ENCODE measurements around the gene SLAMF9.
"Not testable (repeated sequence)": the region's sequence is repeated elsewhere in the genome, so short reads cannot be mapped to it uniquely, and the experiment has no call there.

Gene SLAMF9

DNA sequence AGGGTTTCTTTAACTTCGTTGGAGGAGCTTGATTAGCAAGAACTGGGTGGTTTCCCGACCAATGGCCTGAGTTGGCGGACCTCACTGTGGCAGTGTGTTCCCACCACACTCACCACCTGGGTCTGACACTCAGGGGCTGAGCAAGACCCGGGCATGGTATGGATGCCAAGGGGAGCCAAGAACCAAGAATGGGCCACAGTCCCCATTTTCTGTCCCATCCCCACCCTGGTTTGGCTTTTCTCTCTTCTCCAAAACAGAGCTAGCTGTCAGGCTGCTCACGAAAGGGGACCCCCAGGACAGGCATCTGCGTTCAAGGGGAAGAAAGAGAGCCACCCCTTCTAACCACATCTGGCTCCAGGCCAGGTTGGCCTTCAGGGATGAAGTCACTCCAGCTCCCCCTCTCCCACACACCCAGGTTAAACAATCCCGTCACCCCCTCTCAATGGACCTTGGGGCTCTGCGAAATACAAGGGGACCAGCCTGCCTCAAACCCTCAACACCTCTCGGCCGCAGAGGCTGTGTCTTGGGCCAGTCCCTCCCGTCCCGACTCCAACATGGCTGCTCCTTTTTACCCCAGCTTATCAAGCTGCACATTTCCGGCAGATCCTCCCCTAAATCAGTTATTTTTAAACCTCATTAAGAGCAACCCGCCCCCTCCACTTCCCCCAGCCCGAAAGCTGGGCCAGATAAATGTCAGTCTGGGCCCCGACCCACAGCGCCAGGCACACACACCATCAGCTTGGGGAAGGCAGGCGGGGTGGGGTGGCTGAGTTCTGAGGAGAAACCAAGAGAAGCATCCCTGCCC lies 32.1 kb downstream of the SLAMF9 start:
- DNase-seq (ENCODE audit: low read depth in 2 of 2, low spot score in 1 of 2), result no peak

DNA sequence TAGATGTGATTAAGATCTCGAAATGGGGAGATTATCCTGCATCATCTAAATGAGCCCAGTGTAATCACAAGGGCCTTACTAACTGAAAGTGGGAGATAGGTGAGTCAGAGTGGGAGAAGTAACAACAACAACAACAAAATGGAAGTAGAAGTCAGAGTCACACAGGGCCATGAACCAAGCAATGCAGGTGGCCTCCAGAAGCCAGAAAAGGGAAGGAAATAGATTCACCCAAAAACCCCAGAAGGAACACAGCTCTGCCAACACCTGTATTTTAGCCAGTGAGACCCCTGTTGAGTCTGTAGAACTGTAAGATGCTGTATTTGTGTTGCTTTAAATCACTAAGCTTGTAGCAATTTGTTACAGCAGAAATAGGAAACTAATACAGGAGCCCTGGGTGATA lies 32.8 kb downstream of the SLAMF9 start:
- no peak for DNase-seq (ENCODE audit: low read depth in 2 of 2, low spot score in 1 of 2)

DNA sequence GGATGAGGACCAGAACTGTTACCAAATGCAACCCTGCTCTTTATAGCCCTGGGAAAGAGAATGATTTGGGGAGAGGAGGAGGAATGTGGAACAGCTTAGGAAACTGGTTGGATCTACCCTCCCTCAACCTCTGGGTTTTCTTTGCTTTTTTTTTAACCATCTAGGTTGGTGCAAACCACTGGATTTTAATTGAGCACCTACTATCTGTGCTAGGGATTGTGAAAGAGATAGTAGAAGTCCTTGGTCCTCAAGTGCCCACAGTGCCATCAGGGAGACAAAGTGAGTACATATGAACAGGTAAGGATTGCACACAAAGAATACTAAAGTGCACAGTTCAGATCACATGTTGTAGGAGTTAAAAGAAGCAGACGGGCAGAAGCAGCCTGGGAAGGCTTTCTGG lies 33.4 kb downstream of the SLAMF9 start:
- DNase-seq (ENCODE audit: low read depth in 2 of 2, low spot score in 1 of 2), result no peak

DNA sequence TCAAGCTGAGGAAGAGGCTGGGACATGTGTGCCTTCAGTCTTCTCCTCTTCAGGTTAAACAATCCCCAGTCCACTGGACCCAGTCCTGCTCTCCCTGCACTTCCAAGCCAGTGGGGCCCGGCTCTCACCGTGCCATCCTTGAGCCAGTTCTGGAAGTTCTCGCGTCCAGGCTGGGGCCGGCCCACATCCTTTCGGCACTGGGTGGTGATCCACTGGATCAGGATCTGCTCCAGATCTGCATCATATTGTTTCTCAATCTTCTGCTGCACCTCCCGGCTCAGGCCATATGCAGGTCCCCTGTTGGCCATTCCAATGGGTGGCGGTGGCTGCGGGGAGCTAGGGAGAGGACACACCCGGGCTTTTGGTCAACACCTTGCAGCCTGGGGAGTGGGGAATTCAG lies 33.8 kb downstream of the SLAMF9 start:
- no peak for DNase-seq (ENCODE audit: low read depth in 2 of 2, low spot score in 1 of 2)

DNA sequence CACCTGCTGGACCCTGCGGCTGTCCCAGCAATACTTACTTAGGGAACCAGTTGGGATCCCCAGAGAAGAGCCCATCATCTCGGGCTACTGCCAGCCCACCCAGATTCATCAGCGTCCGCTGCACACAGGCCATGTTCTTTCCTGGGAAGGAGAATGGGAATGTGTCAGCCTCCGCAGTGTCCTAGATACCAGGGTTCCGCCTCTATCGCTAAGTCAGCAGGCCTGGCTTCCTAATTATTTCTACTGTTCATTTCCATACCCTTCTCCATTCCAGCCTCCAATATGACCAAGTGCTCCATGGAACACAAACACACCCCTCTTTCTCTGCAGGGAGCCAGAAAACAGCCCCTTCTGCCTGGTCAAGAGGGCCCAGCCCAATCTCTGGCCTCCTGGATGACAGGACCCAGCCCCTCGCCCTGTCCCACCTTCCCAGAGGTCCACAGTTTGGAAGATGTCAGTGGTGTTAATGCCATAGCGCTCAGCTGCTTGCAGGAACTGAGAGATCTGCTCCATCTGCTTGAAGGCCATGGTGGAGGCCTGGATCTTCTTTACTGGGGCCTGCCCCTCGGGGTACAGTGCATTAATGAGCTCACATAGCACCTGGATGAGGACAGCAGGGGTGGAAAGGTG lies 34.7 kb downstream of the SLAMF9 start:
- no peak for DNase-seq (ENCODE audit: low read depth in 2 of 2, low spot score in 1 of 2)

DNA sequence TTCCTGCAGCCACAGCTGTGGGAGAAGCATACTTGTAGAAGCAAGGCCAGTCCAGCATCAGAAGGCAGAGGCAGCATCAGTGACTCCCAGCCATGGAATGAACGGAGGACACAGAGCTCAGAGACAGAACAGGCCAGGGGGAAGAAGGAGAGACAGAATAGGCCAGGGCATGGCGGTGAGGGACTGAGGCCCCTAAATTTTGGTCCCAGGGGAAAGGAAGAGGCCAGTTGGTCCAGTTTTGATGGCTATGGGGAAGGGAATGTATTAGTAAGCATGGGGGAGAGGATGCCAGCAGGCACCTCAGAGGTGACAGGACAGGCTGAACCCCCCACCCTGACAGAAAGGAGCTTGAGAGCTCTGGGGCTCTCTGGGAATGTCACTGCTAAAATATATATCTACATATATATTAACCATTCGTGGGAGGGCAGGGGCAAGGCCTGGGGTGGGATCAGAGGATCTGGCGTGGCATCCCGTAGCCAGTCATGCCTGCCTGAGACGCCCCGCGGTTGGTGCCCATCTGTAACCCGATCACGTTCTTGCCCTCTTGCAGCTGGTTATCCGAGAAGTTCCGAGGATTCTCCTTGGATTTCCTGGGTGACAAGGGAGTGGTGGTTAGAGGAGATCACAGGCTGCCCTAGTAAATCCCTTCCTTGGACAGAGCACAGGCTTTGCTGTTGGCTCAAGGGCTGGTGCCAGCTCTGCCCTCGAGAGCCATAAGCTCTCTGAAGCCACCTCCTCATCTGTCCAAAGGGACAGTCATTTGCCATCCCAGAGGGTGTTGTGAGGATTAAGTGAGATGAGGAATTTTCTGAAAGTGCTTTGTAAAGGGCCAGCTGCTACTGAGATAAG lies 35.5 kb downstream of the SLAMF9 start:
- DNase-seq (ENCODE audit: low read depth in 2 of 2, low spot score in 1 of 2), result no peak

DNA sequence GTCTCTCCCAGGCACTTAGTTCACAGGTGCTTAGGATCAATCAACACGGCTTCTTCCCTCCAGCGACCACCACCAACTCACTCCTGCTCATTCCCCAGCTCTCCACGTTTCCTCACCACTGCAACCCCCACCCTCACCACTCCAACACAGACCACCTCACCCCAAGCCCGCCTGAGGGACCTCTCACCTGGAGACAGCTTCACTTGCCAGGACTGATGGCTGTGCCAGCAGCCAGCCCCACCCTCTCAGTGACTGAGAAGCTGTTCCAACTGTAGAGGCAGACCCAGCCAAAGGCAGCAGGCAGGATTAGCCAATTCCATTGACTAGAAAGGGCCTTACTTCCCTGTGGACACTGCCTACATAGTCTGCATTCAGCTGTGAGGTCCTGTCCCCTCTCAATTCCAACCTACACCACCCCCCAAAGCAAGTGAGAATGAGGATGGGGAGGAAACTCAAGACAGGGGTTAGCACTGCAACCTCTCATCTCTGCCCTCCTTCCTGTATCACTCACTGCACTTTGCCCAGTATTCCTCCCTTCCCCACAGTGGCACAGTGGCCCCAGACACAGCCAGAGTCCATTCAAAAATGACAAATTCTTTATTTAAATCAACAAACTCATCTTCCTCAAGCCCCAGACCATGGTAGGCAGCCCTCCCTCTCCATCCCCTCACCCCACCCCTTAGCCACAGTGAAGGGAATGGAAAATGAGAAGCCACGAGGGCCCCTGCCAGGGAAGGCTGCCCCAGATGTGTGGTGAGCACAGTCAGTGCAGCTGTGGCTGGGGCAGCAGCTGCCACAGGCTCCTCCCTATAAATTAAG lies 36.3 kb downstream of the SLAMF9 start:
- DNase-seq (ENCODE audit: low read depth in 2 of 2, low spot score in 1 of 2), result no peak

DNA sequence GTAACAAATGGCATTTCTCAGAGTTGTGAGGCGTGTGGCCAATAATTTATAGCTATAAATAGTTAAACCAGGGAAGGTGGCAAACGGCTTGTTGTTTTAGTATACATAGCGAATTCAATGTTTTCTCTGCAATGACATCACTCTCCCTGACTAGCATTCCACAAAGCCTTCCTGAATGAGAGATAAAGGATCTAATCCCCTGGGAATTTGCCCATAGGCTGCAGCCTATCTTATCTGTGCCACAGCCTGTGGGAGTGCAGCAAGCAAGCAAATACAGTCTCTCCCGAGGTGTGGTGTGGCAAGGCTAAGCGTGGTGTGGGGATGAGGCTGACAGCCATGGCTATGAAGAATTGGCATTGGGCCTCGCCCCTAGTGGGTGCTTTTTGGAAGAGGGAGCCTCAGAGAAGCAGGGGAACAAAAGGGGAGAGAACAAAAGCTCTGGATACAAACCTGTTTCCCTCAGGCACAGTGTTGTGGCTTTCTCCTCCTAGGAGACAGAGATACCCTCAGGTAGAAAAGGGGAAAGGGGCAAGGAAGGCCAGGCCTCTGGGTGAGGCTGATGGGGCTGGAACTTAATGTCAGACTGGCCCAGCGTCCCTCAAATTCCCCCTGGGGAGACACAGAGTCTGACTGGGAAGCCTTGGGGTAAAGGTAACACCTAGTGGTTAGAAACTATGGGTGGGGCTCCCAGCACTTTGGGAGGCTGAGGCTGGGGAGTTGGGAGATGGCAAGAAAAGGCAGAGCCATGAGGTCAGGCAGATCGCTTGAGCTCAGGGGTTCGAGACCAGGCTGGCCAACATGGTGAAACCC lies 37.6 kb downstream of the SLAMF9 start:
- DNase-seq (ENCODE audit: low read depth in 2 of 2, low spot score in 1 of 2), result no peak

DNA sequence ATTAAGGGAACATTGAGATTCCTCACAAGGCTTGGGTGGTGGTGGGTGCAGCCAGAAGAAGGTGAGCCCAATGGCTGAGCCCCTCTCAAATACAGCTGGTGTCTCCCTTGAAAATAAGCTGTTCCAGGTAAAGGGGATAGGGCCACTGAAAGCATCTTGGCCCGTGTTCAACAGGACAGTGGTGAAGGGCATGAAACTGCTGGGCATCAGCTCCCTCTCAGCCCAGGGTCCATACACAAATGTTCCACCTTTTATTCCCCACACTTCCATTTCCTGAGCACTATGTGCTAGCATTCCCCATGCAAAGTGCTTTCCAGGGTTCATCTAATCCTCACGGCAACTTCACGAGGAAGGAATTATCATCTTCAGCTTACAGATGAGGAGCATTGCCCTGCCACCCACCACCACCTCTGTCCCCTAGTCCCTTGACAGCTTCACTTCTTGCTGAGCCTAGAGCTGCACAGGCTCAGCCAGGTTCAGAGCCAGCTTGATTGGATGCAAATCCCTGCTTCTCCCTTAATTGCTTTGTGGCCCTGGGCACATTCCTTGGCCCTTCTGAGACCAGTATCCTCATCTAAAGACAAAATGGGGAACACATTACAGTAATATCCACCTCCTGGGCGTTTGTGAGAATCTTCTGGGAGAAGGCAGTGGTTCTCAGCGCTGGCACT lies 38.3 kb downstream of the SLAMF9 start:
- no peak for DNase-seq (ENCODE audit: low read depth in 2 of 2, low spot score in 1 of 2)

DNA sequence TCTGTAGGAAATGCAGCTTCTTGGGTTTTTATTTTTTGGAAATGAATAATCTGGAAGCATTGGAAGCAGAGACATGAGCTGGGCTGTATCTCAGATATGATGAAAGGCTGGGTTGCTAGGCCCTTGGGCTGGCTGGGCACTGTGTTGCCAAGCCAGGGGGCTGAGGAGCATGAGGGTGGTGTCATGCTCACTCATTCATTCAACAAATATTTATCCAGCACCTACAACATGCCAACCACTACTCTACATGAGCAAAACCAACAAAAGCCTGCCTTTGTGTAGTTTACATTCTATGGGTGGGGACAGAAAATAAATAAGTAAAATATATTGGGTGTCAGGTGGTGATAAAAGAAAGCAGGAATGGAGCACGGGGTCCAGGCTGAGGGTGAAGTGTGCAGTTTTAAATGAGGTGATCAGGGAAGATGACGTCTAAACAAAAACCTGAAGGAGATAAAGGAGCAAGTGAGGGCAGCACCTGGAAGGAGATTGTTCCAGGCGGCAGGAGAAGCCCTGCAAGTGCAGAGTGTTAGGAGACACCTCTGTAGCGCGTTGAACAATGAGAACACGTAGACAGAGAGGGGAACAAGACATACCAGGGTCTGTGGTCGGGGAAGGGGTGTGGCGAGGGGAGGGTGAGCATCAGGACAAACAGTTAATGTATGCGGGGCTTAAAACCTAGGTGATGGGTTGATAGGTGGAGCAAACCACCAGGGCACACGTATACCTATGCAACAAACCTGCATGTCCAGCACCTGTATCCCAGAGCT lies 39.6 kb downstream of the SLAMF9 start:
- DNase-seq (ENCODE audit: low read depth in 2 of 2, low spot score in 1 of 2), result no peak

DNA sequence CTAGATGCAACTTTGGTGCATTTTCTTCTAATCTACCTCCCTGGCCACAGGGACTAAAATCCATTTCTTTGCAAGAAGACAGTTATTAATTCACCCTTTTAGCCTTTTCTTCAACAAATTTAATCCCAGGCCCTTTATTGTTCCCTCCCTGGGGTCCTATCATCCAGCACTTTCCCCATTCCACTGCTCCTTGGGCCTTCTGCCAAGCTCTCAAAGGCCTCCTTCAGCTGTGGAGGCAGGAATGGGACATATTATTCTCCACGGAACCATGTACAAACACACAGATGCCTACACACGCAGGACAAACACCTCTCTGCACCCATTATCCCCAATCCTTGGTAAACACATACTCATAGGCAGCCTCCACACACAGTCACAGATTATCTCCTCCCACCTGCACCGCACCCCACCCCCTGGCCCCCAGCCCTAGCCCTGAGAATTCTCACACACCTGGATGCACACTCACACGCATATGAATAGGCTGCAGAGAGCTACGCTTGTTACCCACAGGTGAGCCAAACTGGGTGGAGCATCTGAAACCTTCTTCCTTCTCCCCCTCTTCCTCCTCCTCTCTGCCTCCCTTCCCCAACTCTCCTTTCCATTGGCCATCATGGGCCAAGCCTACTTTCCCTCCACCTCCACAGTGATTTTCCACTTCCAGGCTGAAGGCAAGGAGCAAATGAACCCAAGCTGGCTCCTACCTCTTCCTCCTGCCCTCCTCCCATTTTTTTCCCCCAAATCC lies 40.4 kb downstream of the SLAMF9 start:
- no peak for DNase-seq (ENCODE audit: low read depth in 2 of 2, low spot score in 1 of 2)

DNA sequence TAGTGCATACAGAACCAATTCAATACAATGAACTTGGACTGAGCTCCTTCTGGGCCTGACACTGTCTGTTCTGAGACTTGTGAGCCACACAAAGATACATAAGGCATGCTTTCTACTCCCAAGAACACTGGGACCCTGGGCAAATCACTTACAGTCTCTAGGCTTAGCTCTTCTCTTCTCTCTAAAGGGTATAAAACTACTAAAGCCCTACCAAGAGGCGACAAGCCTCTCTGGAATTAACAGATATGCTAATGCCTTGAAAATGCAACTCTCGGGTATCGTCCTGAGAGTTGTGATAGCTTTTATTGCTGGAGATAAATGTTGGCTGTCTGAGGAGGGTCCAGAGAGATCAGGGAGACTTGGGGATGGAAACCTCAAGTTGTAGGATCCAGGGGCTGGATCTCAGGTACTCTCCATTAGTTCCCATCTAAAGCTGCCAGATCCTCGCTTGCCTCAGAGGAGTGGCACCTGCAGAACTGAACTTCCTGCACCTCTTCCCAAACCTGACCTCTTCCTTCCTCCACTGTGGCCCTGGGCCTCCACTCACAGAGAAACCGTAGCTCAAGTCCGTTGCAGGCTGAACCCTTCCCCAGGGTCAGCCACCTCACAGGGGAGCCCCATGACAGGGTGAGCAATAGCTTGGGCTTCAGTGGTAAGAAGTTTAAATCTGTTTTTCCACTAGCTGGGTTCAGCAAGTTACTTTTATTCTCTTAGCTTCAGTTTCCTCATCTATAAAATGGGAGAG lies 42.5 kb downstream of the SLAMF9 start:
- DNase-seq (ENCODE audit: low read depth in 2 of 2, low spot score in 1 of 2), result no peak

DNA sequence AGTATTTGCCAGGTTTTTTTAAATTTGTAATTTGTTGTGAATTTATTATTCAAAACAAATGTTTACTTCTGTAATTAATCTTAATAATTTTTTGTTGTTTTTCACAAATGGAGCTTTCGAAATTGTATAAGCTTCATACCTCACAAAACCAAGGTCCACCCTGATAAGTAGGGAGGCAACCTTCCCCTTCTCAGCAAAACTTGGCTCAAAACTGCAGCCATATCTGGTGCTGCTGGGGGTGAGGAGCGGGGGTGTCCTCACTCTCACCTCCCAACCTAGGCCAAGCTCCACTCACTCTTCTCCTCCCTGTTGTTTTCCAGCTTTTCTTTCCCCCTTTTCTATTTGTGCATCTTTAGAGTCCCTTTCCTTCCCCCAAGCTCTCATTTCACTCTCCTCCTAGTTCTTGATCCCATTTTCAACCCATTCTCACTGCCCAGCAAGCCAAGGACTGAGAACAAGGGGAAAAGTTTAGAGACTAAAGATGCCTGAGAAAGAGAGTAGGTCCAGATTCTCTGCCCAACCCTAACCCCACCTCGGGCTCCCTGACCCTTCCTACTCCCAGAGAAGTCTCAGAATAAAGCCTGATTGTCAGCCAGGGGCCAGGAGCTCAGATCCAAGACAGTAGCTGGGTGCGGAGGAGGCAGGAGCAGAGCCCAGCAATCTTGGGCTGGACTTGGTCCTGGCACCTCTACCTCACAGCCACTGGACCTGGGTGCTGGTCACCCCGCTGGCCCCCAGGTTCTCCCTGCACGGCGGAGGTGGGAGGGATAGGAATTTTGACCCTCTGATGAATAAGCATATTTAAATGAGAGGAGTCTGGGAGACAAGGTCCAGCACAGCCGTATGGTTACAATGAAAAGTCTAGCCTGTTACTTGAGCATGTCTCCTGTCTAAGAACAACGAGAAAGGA lies 45.8 kb downstream of the SLAMF9 start:
- no peak for DNase-seq (ENCODE audit: low read depth in 2 of 2, low spot score in 1 of 2)

DNA sequence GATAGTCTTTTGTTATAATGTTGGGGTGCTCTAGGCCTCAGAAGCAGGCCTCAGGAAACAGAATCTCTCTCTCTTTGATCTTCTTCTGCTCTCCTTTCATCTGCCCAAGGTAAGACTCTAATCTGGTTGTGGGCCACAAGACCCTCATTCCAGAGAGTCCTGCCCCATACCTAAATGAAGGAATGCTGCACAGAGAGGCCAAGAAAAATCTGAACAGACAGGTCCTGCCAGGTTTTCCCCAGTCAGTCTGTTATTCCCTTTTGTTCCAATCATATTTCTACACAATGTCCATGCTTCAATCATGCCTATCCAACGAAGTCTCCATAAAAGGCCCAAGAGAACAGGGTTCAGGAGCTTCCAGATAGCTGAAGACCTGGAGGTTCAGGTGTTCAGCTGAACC lies 47.1 kb downstream of the SLAMF9 start:
- DNase-seq (ENCODE audit: low read depth in 2 of 2, low spot score in 1 of 2), result no peak

DNA sequence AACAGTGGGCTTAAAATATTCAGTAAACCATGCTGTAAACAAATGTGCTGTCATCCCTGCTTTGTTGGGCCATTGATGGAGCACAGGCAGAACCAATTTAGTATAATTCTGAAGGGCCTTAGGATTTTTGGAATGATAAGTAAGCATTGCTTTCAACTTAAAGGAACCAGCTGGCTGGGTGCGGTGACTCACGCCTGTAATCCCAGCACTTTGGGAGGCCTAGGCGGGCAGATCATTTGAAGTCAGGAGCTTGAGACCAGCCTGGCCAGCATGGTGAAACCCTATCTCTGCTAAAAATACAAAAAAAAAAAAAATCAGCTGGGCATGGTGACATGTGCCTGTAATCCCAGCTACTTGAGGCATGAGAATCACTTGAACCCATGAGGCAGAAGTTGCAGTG lies 50.0 kb downstream of the SLAMF9 start:
- DNase-seq (ENCODE audit: low read depth in 2 of 2, low spot score in 1 of 2), result not testable (repeated sequence)

DNA sequence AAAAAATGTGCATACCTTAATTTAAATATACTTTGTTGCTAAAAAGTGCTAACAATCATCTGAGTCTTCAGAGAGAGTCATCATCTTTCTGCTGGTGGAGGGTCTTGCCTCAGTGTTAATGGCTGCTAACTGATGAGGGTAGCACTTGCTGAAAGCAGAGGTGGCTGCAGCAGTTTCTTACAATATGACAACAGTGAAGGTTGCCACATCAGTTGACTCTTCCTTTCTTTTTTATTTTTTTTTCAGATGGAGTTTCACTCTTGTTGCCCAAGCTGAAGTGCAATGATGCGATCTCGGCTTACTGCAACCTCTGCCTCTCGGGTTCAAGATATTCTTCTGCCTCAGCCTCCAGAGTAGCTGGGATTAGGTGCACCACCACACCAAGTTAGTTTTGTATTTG lies 51.5 kb downstream of the SLAMF9 start:
- no peak for DNase-seq (ENCODE audit: low read depth in 2 of 2, low spot score in 1 of 2)
